H9 (cell line): Measurements from ENCODE around the gene FLNA. TPM values are rescaled to one million over a fixed set of nuclear protein-coding genes. Genes with fewer than 3 reads are reported as not detected.

Experiments used
- DNase-seq: peaks from one replicate; pipeline ENCODE4 v3.0.0-alpha.2; 2017
- H2AFZ ChIP-seq: one replicate; pipeline ENCODE4 v1.6.1; 2013; ENCODE audit warnings: mild to moderate bottlenecking, low read length, control low read depth, moderate library complexity
- H2AK5ac ChIP-seq: 2 replicates; pipeline ENCODE4 v1.6.1; 2013; ENCODE audit warnings: low read length, control low read depth, mixed read lengths; ENCODE audit not compliant: insufficient read length
- H2BK120ac ChIP-seq: one replicate; pipeline ENCODE4 v1.6.1; 2013; ENCODE audit warnings: low read depth, mild to moderate bottlenecking, low read length, control low read depth, inconsistent platforms; ENCODE audit not compliant: poor library complexity, severe bottlenecking
- H2BK12ac ChIP-seq: 2 replicates; pipeline ENCODE4 v1.6.1; 2013; ENCODE audit warnings: low read length, control low read depth, mixed read lengths, low read depth; ENCODE audit not compliant: insufficient read length
- H2BK15ac ChIP-seq: 2 replicates; pipeline ENCODE4 v1.6.1; 2013; ENCODE audit warnings: low read depth, low read length, control low read depth
- H2BK20ac ChIP-seq: one replicate; pipeline ENCODE4 v1.6.1; 2013; ENCODE audit warnings: low read depth, mild to moderate bottlenecking, low read length, control low read depth, inconsistent platforms; ENCODE audit not compliant: poor library complexity, severe bottlenecking
- H2BK5ac ChIP-seq: 2 replicates; pipeline ENCODE4 v1.6.1; 2013; ENCODE audit warnings: low read length, control low read depth, mixed read lengths; ENCODE audit not compliant: insufficient read length
- H3K14ac ChIP-seq: 2 replicates; pipeline ENCODE4 v1.6.1; 2013; ENCODE audit warnings: low read length, control low read depth; ENCODE audit not compliant: insufficient read depth
- H3K18ac ChIP-seq: 2 replicates; pipeline ENCODE4 v1.6.1; 2013; ENCODE audit warnings: low read depth, mild to moderate bottlenecking, mixed read lengths, low read length, control low read depth; ENCODE audit not compliant: insufficient read length
- H3K23ac ChIP-seq: 2 replicates; pipeline ENCODE4 v1.6.1; 2013; ENCODE audit warnings: low read length, control low read depth, mixed read lengths, low read depth; ENCODE audit not compliant: insufficient read length
- H3K23me2 ChIP-seq: 2 replicates; pipeline ENCODE4 v1.6.1; 2013; ENCODE audit warnings: low read depth, mild to moderate bottlenecking, mixed read lengths, low read length, control low read depth; ENCODE audit not compliant: insufficient read length, poor library complexity, severe bottlenecking
- H3K27ac ChIP-seq: 2 replicates; pipeline ENCODE4 v1.5.1; 2013; ENCODE audit warnings: low read length, control low read depth, mixed read lengths, low read depth; ENCODE audit not compliant: insufficient read length
- H3K27me3 ChIP-seq: 2 replicates; pipeline ENCODE4 v1.6.1; 2013; ENCODE audit warnings: low read length, control low read depth, inconsistent platforms; ENCODE audit not compliant: insufficient read depth
- H3K4ac ChIP-seq: 2 replicates; pipeline ENCODE4 v1.6.1; 2013; ENCODE audit warnings: low read depth, mild to moderate bottlenecking, control low read depth, inconsistent platforms, low read length, moderate library complexity
- H3K4me1 ChIP-seq: 2 replicates; pipeline ENCODE4 v1.6.1; 2013; ENCODE audit warnings: low read length, control low read depth, inconsistent platforms; ENCODE audit not compliant: insufficient read depth
- H3K4me2 ChIP-seq: 2 replicates; pipeline ENCODE4 v1.6.1; 2013; ENCODE audit warnings: low read length, control low read depth, mixed read lengths; ENCODE audit not compliant: insufficient read length, insufficient read depth
- H3K56ac ChIP-seq: 2 replicates; pipeline ENCODE4 v1.6.1; 2013; ENCODE audit warnings: low read depth, mild to moderate bottlenecking, mixed read lengths, low read length, control low read depth; ENCODE audit not compliant: insufficient read length
- H3K79me1 ChIP-seq: 2 replicates; pipeline ENCODE4 v1.6.1; 2013; ENCODE audit warnings: low read depth, mild to moderate bottlenecking, moderate library complexity, low read length, control low read depth, inconsistent platforms; ENCODE audit not compliant: insufficient read depth, poor library complexity, severe bottlenecking
- H3K79me2 ChIP-seq: 2 replicates; pipeline ENCODE4 v1.6.1; 2013; ENCODE audit warnings: low read length, control low read depth, inconsistent platforms; ENCODE audit not compliant: insufficient read depth
- H3K9ac ChIP-seq: 2 replicates; pipeline ENCODE4 v1.6.1; 2013; ENCODE audit warnings: low read length, control low read depth, mixed read lengths; ENCODE audit not compliant: insufficient read length; ENCODE audit errors: extremely low read depth
- H3K9me3 ChIP-seq: one replicate; pipeline ENCODE4 v1.6.1; 2013; ENCODE audit warnings: low read depth, low read length, inconsistent platforms; ENCODE audit not compliant: control insufficient read depth
- H3T11ph ChIP-seq: one replicate; pipeline ENCODE4 v1.6.1; 2013; ENCODE audit warnings: mild to moderate bottlenecking, low read length, control low read depth, inconsistent platforms
- H4K20me1 ChIP-seq: one replicate; pipeline ENCODE4 v1.6.1; 2013; ENCODE audit not compliant: control insufficient read depth, insufficient read length, insufficient read depth
- H4K5ac ChIP-seq: 2 replicates; pipeline ENCODE4 v1.6.1; 2013; ENCODE audit warnings: low read depth, mild to moderate bottlenecking, mixed read lengths, low read length, control low read depth; ENCODE audit not compliant: insufficient read length
- H4K8ac ChIP-seq: replicated peaks from 2 replicates; pipeline ENCODE4 v1.6.1; 2013; ENCODE audit warnings: low read length, control low read depth, mixed read lengths, low read depth; ENCODE audit not compliant: insufficient read length
- H4K91ac ChIP-seq: 2 replicates; pipeline ENCODE4 v1.6.1; 2013; ENCODE audit warnings: low read depth, mild to moderate bottlenecking, moderate library complexity, mixed read lengths, low read length, control low read depth; ENCODE audit not compliant: insufficient read length
- H3K27ac Mint-ChIP-seq, 3 experiments: 2 replicates in 2 of 3; 3 replicates in 1 of 3; pipeline ENCODE4 v1.8.0; 2020 to 2021; ENCODE audit warnings: mixed read lengths in 3 of 3, mild to moderate bottlenecking in 1 of 3, moderate library complexity in 1 of 3
- H3K27me3 Mint-ChIP-seq: 2 replicates; pipeline ENCODE4 v1.8.0; 2021; ENCODE audit warnings: low read depth, mild to moderate bottlenecking, moderate library complexity, mixed read lengths
- H3K36me3 Mint-ChIP-seq, 3 experiments: 2 replicates in 2 of 3; 3 replicates in 1 of 3; pipeline ENCODE4 v1.8.0; 2020 to 2021; ENCODE audit warnings: low read depth in 3 of 3, mixed read lengths in 3 of 3; ENCODE audit not compliant: insufficient read depth in 1 of 3
- H3K4me1 Mint-ChIP-seq, 2 experiments: 2 replicates each; pipeline ENCODE4 v1.8.0; 2020; ENCODE audit warnings: mixed read lengths in 2 of 2
- H3K4me3 Mint-ChIP-seq, 2 experiments: 2 replicates in 1 of 2; 3 replicates in 1 of 2; pipeline ENCODE4 v1.8.0; 2020 to 2021; ENCODE audit warnings: mild to moderate bottlenecking in 2 of 2, mixed read lengths in 2 of 2, moderate library complexity in 1 of 2
- H3K9me3 Mint-ChIP-seq, 2 experiments: 2 replicates in 1 of 2; 3 replicates in 1 of 2; pipeline ENCODE4 v1.8.0; 2020; ENCODE audit warnings: mild to moderate bottlenecking in 2 of 2, mixed read lengths in 2 of 2, moderate library complexity in 1 of 2
- CTCF ChIP-seq: fragments of 200-600 bp; sonication (generic); conservative IDR thresholded peaks from 3 replicates; pipeline ENCODE4 v1.8.0; 2021; ENCODE audit warnings: antibody characterized with exemption, mild to moderate bottlenecking
- WGBS: extraction: QIAGEN DNeasy Blood & Tissue Kit; methylation state at CpG from one replicate; pipeline ENCODE4 v1.1.7; 2013; ENCODE audit warnings: missing lambda C conversion rate, low lambda C conversion rate, mixed read lengths; ENCODE audit not compliant: insufficient read length; ENCODE audit errors: extremely low coverage; 5-methylcytosine and 5-hydroxymethylcytosine counted together
- total RNA-seq: library from RNA; stranded (reverse); gene quantifications from 2 replicates; pipeline ENCODE4 v1.2.1, GENCODE V29; 2021

The FLNA gene
- total RNA-seq, 1 experiment from 2014 or later, result 957 TPM

- Histone ChIP-seq H3K14ac (no peak overlapping the region), H3K23me2 (no peaks in the 10 kb centered on the region), H2BK20ac (no peak overlapping the region), H2BK12ac (no peak overlapping the region), H4K91ac (no peak overlapping the region), H2AK5ac (no peak overlapping the region), H3K79me1 (no peaks in the 10 kb centered on the region), H3K79me2 (no peaks in the 10 kb centered on the region), H4K20me1 (no peaks in the 10 kb centered on the region), H3K4me2 (no peak overlapping the region), H3K18ac (no peak overlapping the region), H3K9me3 (peaks cover 35% of the 10 kb centered on the region), H2BK5ac (no peak overlapping the region), H3K9ac (no peak overlapping the region), H3K23ac (no peak overlapping the region), H2BK120ac (no peak overlapping the region), H3K4ac (no peak overlapping the region), H2AFZ (no peak overlapping the region), H4K5ac (no peak overlapping the region), H4K8ac (no peak overlapping the region), H3T11ph (no peak overlapping the region), H2BK15ac (no peak overlapping the region), H3K27me3 (no peaks in the 10 kb centered on the region), H3K4me1 (no peaks in the 10 kb centered on the region), H3K27ac (no peak overlapping the region), H3K56ac (no peak overlapping the region)
- H3K36me3 Mint-ChIP-seq, result no peaks in the 10 kb centered on the region
- DNase-seq, result no peak
- TF ChIP-seq CTCF, result no peak
- no peak overlapping the region for H3K4me3 Mint-ChIP-seq
- peaks cover 0 to 3% of the 10 kb centered on the region in 2 experiments; a peak in 1 of 4 replicates for H3K4me1 Mint-ChIP-seq
- peaks cover 80 to 88% of the 10 kb centered on the region in 2 experiments for H3K9me3 Mint-ChIP-seq
- WGBS, result no CpG with 5 or more reads among the region's 10 CpGs
- H3K27ac Mint-ChIP-seq, result no peak overlapping the region
- H3K27me3 Mint-ChIP-seq, result peaks cover 43% of the 10 kb centered on the region
Observed at GRCh38 chrX:154322890-154323289, 51.5 kb downstream of the FLNA start.
